Stimulated activated CD4-positive, alpha-beta T cell treated with anti-CD3 and anti-CD28 coated beads, TNF-alpha, amount 100 ng/mL, for 4 hours (primary cell): ENCODE data around the gene WASF2.
"Not testable (repeated sequence)": the region's sequence is repeated elsewhere in the genome, so short reads cannot be mapped to it uniquely, and the experiment has no call there.

Experiments used
- DNase-seq, 3 experiments: peaks; one replicate each; pipeline ENCODE4 v3.0.0-alpha.2; 2020; ENCODE audit warnings: low read depth in 3 of 3

WASF2 gene

DNA sequence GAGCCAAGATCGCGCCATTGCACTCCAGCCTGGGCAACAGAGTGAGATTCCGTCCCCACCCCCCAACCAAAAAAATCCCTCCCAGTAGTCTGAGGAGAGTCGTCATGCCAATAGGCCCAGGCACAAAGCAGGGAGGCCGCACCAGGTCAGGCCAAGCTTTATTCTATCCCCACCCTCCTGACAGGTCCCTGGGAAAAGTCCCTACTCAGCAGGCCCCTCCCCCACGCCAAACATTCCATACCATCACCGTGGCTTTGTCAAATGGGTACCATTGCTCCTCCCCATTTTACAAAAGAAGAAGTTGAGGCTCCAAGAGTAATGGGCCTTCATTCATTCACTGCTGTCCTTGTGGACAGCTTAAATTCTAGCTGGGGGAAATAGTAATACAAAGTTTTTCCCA is 92.2 kb downstream of the WASF2 start:
- DNase-seq, result no peak

DNA sequence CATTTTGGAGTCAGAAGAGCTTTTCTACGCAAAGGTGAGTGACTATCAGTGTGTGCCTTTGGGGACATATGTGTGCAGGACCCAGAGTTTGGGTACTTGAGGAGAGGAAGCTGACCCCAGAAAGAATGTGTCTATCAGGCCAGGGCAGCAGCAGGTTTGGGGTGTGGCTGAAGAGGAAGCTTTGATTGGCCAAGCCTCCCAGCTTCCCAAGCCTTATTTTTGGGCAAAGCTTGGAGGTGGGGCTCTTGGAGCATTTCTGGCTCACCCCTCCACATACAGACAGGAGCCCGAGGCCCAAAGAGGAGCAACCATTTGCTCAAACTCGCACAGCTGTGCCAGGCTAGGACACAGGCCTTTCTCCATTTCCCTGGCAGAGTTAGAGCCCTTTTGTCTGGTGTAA is 92.9 kb downstream of the WASF2 start:
- no peak for DNase-seq

DNA sequence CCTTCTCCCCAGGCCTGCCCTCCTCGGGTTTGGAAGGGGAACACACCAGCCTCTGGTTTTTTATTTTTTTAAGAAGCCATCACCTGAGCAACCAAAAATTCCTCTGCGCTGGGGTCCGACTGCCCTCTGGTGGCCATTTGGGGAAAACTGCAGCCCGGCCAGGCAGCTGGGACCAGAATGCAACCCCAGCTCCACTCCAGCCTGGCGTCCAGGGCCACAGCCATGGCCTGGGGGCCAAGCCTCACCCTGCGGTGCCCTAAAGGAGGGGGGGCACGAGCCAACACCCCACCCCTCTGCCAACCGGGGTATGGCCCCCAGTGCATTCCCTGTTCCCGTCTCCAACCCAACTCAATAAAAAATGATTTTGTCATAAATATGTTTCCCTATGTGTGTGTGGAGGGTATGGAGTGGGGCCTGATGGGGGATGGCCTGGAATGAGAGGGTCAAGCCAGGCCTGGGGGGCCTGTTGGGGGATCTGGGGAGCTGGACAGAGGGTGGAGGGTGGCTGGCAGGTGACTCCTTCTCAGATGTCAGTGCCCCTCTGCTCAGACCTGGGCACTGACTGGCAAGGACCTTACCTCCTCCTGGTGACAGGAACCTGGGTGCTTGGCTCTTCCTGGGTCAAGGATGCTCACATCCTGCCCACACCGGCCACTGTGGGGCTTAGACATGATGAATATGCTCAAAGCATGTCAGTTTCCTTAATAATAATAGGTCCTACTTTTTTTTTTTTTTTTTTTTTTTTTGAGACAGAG is 94.3 kb downstream of the WASF2 start:
- peak; percentile 54 to 67 (median 64) for DNase-seq

DNA sequence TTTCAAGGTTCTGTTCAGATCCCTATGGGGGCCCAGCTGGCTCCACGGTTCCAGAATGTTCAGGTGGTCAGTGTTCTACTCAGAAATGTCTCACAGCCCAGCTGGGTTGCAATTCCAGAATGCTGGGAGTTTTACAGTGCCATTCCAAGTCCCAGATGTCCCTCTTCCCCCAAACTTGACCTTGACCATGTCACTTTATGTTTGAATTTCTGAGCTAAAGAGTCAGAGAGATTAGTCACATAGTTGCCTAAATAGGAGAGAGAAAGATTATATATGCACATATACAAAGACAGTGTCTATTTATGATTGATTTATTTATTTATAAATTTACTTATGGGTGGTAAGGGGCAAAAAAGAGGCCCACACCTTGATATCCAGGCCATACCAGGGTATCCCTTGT is 95.0 kb downstream of the WASF2 start:
- no peak for DNase-seq

DNA sequence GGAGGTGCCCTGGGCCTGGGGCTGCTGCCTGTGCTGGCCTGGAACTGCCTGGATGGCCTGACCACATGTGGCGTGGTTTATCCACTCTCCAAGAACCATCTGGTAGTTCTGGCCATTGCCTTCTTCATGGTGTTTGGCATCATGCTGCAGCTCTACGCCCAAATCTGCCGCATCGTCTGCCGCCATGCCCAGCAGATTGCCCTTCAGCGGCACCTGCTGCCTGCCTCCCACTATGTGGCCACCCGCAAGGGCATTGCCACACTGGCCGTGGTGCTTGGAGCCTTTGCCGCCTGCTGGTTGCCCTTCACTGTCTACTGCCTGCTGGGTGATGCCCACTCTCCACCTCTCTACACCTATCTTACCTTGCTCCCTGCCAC is 95.7 kb downstream of the WASF2 start:
- DNase-seq, result no peak

DNA sequence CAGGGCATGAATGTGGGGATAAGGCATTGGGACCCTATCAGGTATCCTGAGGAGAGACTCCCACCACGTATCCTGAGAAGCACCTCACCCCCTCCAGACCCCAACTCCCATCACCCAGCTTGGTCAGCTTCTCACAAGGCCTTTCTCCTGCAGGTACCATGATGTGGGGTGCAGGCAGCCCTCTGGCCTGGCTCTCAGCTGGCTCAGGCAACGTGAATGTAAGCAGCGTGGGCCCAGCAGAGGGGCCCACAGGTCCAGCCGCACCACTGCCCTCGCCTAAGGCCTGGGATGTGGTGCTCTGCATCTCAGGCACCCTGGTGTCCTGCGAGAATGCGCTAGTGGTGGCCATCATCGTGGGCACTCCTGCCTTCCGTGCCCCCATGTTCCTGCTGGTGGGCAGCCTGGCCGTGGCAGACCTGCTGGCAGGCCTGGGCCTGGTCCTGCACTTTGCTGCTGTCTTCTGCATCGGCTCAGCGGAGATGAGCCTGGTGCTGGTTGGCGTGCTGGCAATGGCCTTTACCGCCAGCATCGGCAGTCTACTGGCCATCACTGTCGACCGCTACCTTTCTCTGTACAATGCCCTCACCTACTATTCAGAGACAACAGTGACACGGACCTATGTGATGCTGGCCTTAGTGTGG is 96.2 kb downstream of the WASF2 start:
- no peak for DNase-seq

DNA sequence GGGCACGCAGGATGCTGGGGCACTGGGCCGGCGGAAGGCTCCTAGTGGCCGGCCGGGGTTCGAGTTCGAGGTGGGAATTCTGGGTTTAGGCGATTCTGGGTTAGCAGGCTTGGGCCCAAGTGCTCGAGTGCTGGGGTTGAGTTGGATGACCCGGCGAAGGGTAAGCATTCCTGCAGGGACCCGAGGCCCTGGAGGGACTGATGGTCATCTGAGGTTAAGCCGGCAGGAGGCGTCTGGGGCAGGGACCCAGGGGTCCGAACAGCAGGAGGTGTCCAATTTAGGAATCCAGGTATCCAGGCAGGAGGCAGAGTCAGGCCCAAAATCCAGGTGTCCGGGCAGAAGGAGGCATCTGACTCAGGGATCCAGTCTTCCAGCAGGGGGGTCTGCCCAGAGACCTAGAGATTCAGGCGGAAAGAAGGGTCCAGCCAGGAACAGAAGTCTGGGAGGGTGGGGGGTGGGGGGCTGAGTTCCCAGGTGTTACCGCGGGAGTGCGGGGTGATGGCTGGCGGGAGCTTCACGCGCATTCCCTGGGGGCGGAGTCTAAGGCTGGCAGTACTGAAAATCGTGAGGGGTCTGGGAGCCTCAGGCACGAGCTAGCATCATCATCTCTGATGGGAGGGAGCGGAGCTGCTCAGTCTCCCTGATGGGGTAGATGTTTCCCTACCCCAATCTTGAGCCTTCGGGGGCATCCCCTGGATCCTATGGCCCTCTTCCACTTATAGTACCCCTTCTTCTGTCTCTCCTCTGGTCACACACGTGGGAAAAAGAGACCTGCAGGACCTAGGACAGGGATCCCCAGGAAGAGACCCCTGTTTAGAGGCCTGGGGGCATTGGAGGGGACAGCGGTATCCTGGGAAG is 97.0 kb downstream of the WASF2 start:
- no peak for DNase-seq

DNA sequence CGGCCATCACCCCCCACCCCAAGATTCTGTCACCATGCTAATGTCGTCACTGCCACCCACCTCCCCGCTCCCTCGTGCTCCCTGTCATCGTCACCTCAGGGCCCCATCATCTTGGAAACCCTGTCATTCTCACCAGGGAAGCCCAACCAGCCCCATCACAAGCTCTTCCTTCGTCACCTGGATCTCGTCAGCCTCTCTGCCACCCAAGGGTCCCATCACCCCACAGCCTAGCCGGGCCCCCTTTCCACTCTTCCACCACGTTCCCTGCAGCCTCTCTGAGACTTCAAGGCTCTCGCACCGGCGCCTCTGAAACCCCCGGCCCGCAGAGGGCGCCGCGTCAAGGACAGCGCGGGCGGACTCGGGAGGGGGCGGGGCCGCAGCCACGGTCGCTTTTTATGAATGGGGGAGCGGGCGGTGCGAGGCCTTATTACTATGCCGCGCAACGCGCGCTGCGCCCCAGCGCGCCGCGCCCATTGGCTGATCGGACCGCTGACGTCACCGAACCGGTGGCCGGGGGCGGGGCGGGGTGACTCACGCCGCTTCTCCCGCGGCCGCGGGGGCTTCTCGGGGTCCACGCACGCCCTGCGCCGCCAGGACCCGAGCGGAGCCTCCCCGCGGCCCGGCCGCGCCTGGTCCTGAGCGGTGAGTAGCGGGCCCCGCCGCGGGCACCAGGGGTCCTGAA is 97.7 kb downstream of the WASF2 start, which contains the start of gene GPR3:
Gene GPR3 (plus strand): TSS at position 527 of the 682 bp plus-strand sequence. CDS start 1,177 bp downstream, outside the sequence.
- peak; percentile 89 to 91 (median 89) for DNase-seq

DNA sequence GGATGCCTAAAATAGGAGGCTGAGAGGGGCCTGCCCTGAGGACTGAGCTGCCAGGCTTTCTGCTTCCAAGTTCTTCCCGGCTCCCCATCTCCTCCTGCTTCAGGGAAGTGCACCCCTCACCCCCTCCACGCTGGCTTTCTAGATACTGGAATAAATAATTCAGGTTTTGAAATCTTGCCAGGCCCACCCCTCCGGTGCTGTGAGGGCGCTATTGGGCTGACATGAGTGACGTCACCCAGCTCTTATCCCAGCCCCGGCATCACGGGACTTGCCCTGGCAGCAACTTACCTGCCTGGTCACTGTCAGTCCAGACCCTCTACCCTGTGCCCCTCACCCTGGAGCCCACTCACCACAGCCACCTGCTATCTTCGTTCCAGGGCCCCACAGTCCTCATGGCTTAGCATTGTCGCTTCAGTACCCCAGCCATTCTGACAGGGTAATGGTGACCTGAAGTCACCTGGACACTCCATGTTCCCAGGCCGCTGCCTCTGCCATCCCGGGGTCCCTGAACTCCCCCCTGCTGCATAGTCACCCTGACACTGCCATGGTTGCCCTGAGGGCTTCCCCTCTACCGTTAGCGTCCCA is 98.4 kb downstream of the WASF2 start:
- no peak for DNase-seq

DNA sequence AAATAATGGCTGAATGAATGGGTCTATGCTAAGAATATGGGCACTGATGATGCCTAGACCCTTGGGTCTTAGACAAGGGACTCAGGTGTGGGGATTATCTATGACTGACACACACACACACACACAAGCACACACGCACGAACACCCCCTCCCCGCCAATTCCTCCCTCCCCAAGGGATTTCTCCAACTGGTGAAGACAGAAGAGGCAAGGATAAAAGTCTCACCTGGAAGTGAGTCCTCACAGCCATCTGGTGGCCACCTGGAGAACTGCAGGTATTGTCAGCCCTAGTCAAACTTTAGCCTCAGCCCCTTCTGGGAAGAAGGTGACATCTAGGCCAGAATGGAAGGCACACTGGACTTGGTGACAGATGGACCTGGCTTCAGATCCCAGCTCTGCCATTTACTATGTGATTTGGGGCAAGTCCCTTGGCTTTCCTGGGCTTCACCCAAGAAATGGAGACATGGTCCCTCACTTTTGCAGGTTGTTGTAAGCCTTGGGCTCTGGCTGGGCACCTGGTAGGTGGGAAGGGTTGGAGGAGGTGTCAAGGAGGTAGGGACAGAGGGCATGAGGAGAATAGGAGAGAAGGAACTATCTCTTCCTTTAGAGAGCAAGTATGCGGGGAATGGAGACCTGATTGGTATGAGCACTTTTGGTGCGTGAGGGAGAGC is 101.5 kb downstream of the WASF2 start:
- DNase-seq, result peak; percentile 56 to 64 (median 60)

DNA sequence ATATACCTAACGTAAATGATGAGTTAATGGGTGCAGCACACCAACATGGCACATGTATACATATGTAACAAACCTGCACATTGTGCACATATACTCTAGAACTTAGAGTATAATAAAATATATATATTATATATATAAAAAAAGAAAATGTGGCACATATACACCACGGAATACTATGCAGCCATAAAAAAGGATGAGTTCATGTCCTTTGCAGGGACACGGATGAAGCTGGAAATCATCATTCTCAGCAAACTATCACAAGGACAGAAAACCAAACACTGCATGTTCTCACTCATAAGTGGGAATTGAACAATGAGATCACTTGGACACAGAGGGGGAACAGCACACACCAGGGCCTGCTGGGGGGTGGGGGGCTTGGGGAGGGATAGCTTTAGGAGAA is 105.2 kb downstream of the WASF2 start:
- DNase-seq, result not testable (repeated sequence)

DNA sequence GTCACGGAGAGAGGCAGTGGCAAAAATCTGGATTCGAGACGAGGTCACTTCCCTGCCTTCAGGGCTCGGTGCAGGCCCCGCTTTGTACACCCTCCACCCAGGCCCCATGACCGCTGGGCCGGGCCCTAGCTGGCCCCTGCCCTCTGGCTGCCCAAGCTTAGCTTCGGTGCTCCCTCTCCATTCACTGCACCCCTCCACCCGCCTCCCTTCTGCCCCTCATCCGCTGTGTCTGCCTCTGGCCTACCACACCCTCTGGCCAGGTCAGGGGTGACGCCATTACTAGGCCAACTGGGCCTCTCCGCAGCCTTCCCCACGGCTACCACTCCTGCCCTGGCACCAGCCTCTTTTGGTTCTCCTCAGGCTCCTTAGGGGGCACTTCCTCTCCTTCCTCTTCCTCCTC is 106.3 kb downstream of the WASF2 start:
- no peak for DNase-seq

DNA sequence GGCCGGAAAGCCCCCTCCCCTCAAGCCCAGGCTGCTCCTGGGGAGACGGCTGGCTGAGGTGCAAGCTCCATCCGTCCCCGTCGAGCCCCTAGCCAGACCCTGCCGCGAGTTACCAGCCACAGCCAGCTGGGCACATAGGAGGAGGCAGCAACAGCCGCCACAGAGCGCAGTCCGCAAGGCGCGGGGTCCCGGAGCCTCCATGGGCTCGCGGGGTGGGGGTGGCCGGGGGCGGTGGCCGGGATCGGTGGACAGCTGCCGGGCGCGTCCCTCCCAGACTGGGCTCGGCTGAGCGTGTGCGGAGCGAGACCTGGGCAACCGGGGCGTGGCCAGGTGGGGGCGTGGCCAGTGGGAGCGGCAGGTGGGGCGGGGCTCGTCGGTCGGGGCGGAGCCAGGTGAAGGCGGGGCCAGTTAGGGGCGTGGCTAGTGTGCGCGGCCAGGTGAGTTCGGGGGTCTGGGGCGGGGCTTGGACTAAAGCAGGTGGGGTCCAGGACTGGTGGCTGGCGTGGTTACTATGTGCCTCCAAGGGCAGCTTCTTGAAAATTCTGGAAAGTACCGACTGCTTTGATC is 106.8 kb downstream of the WASF2 start, which contains the start of gene CD164L2:
Gene CD164L2 (minus strand): TSS at position 295 of the 567 bp plus-strand sequence. CDS start 94 bp downstream, at position 201.
- DNase-seq, result peak in 1 of 3 experiments; percentile 34

DNA sequence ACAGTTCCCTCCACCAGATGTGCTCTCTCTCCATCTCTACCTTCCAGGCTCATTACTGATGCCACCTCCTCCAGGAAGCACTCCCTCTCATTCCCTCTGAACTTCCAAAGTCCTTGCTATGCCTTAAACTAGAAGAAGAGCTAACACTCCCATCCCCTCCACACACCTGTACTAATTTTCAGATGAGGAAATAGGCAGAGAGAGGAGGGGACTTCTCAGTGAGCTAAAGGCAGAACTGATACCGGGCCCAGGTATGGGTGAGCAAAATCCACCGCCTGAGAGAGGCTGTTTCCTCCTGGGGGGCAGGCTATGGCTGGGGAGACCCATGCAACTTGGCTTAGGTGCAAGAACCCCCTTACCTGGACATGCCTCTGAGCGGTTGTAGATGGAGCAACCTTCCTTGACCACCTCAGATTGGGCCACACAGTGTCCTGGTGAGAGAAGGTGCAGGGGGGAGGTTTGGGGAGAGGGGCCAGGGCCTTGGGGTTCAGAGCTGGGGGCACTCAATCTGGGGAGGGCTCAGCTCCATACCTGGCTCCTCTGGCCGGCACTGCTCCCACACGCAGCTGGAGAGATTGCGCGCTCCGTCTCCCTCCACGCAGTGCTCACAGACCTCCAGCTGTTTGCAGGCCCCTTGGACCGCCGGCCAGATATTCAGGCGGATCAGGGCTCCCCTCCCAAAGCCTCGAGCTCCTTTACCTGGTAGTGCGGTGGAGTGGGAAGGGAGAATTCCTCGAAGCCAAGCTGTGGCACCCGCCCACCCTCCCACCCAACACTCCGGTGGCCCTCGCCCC is 107.8 kb downstream of the WASF2 start:
- no peak for DNase-seq

DNA sequence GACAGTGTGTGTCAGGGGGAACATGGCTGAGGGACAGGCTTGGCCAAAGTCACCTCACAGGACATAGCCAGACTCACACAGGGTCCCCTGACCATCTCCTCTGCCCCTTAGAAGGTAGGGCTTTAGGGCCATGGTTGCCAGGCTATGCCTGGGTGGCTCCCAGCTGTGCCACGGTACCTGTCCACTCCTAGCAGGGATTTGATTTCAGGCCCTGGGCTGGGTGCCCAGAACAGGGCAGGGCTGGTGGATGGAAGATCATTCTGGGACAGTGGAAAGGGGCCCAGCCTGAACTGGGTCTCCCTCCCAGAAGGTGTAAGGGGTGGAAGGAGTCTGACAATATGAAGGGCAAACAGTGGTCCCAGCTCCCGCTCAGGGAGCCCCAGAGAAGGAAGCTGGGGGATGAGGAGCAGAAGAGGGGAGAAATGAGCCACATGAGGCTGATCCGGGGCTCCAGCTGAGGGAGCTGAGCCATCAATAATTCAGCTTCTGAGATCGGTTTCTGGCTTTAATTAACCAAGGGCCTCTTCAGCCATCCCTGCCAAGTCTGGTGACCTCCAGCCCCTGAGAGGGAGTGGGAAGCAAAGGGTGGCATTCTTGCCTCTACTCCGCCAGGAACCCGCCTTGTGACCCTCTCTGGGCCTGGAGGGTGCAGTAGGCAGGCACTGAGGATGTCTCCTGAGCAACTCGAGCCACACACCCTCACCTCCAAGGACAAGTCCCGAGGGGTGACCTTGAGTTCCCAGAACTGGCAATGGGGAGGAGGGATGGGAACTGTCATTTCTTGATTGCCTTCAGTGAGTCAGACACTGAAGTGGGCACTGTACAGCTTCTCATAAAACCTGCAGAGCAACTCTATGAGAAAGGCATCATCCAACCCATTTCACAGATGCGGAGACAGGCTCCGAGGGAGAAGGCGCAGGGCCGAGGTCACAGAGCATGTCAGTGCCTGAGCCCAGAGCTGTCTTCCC is 108.9 kb downstream of the WASF2 start:
- DNase-seq, result no peak

DNA sequence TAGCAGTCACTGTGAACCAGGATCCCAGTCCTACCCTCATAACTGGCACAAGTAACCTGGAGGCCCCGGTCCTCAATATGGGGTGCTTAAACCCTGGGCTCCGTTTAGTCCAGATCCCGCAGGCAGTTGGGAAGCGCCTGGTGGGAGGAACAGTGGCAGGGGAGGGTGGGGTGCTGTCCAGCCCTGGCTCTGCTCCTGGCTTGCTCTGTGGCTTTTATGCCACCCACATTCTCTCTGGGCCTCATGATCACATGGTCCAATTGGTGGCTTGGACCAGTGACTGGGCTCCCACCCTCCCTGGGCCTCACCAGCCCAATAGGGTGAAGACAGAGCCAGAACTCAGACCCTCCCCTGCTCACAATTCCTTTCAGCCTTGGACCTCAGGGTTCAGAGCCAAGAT is 109.7 kb downstream of the WASF2 start:
- DNase-seq, result no peak

DNA sequence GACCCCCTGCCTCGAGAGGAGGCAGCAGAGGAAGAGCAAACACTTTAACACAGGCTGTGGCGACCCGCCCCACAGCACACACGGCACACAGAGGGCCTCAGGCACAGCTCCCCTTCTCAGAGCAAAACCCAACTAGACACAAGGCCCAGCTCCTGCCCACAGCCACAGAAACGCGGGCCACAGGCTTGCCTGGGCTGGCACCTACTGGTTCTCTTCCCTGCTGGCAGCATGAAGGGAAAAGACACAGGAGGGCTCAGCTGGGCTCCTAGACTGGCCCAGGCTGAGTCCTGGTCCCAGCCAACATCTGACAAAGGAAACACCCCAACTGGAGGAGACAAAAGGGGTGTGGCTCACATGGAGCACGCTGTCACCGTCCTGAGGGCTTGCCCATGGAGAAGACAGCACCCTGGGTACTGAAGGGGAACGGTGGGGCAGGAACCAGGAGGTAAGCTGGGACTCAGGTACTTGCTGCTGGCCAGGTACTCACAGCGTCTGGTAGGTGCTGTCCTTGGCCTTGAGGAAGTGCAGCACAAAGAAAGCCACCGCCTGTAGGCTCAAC is 110.3 kb downstream of the WASF2 start:
- DNase-seq, result no peak
